Neural progenitor cell (in vitro differentiated cells): Measurements from ENCODE around the gene ALOX15.

Experiments
- CTCF ChIP-seq: fragments of 200-600 bp; sonication (generic); IDR thresholded peaks from 2 replicates; pipeline ENCODE4 v1.5.1; 2017; ENCODE audit warnings: antibody characterized with exemption, mild to moderate bottlenecking
- EZH2 ChIP-seq: fragments of 200-600 bp; sonication (generic); IDR thresholded peaks from 2 replicates; pipeline ENCODE4 v1.6.1; 2017; ENCODE audit warnings: antibody characterized with exemption, mild to moderate bottlenecking, moderate library complexity
- EZH2phosphoT487 ChIP-seq: fragments of 200-600 bp; sonication (generic); IDR thresholded peaks from 2 replicates; pipeline ENCODE4 v1.6.1; 2017; ENCODE audit warnings: antibody characterized with exemption

DNA sequence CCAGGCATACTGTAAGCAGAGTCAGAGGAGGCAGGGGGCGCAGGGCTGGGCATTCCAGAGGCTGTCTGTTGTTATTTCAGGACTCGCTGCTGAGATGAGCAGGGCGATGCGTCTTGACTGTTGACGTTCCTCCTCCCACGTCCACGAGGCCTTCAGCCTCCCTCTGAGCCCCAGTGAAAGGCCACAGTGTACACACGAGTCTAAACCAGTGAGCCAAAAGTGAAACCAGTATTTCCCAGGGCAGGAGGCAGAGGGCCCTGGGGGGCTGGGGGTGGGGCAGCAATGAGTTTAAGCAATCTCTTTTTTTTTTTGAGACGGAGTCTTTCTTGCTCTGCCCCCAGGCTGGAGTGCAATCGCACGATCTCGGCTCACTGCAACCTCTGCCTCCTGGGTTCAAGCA is 35.7 kb downstream of the ALOX15 start:
- TF ChIP-seq CTCF: no peak
- TF ChIP-seq EZH2: no peak
- TF ChIP-seq EZH2phosphoT487: no peak
